A549 (cell line): ENCODE results near the gene DVL1. TPM values are rescaled to one million over a fixed set of nuclear protein-coding genes. Genes with fewer than 3 reads are reported as not detected.

Experiments
- ATAC-seq, 2 experiments: fragments of 200-7000 bp in 1 of 2; fragments of >200 bp in 1 of 2; cut with Nextera tagmentation in 1 of 2; cut with Tn5 transposase in 1 of 2; 3 replicates each; pipeline versions ENCODE4 v1.8.0 to v1.9.1; 2018 to 2020; ENCODE audit warnings: mild to moderate bottlenecking in 1 of 2, moderate library complexity in 1 of 2
- CTCF ChIA-PET: fragments of 300-600 bp; sonication (Branson Sonifier 250); formaldehyde crosslinking; extraction: SDS; loops from one replicate; lab custom pipeline; 2021; ENCODE audit warnings: antibody characterized with exemption, inconsistent platforms; lab: Yijun Ruan, JAX
- POLR2A ChIA-PET: fragments of 350-600 bp; formaldehyde crosslinking; extraction: SDS; loops from one replicate; lab custom pipeline; 2021; ENCODE audit warnings: antibody characterized with exemption, inconsistent platforms; lab: Yijun Ruan, JAX
- DNase-seq, 2 experiments: peaks; one replicate each; pipeline versions ENCODE4 v3.0.0 to v3.0.0-alpha.2; 2011 to 2016; ENCODE audit warnings: low read depth in 1 of 2, low spot score in 1 of 2
- FAIRE-seq: peaks from 2 replicates; lab custom pipeline; 2011; peaks lifted over from hg19 to GRCh38; lab: Jason Lieb, UNC
- H3K27ac ChIP-seq, 2 experiments: fragments of >200 bp; sonication (Bioruptor Twin); formaldehyde crosslinking; 3 replicates each; pipeline ENCODE4 v1.5.1; 2016 to 2017
- H3K4me1 ChIP-seq: fragments of >200 bp; sonication (Bioruptor Twin); formaldehyde crosslinking; 3 replicates; pipeline ENCODE4 v1.6.1; 2016
- H3K4me2 ChIP-seq: fragments of >200 bp; sonication (Bioruptor Twin); formaldehyde crosslinking; 3 replicates; pipeline ENCODE4 v1.6.1; 2016
- H3K4me3 ChIP-seq: fragments of >200 bp; sonication (Bioruptor Twin); formaldehyde crosslinking; 3 replicates; pipeline ENCODE4 v1.5.1; 2016
- H3K9me3 ChIP-seq: fragments of >200 bp; sonication (Bioruptor Twin); formaldehyde crosslinking; 3 replicates; pipeline ENCODE4 v1.6.1; 2016
- CHD2 ChIP-seq: fragments of 150-350 bp; IDR thresholded peaks from 2 replicates; pipeline ENCODE4 v1.6.1; 2014; ENCODE audit warnings: low read length; ENCODE audit not compliant: partially characterized antibody
- CHD4 ChIP-seq: fragments of 200-600 bp; sonication (generic); IDR thresholded peaks from 2 replicates; pipeline ENCODE4 v1.6.1; 2016; ENCODE audit warnings: antibody characterized with exemption, mild to moderate bottlenecking, borderline replicate concordance
- EHF ChIP-seq: fragments of 250-450 bp; sonication (Bioruptor Pico); IDR thresholded peaks from 2 replicates; pipeline ENCODE4 v1.5.0; 2020; ENCODE audit warnings: mild to moderate bottlenecking
- EP300 ChIP-seq, 2 experiments: fragments of >200 bp; sonication (Bioruptor Twin); formaldehyde crosslinking; IDR thresholded peaks; 2 replicates in 1 of 2; 3 replicates in 1 of 2; pipeline ENCODE4 v1.6.1; 2016 to 2017
- FOSL2 ChIP-seq, 2 experiments: fragments of 450-650 bp in 1 of 2; fragments of >200 bp in 1 of 2; sonication (Bioruptor Twin) in 1 of 2; formaldehyde crosslinking; IDR thresholded peaks; 2 replicates each; pipeline versions ENCODE4 v1.5.0 to v1.6.1; 2016 to 2020; ENCODE audit warnings: mild to moderate bottlenecking in 1 of 2, moderate library complexity in 1 of 2
- HDAC2 ChIP-seq: fragments of 200-600 bp; sonication (generic); IDR thresholded peaks from 2 replicates; pipeline ENCODE4 v1.6.1; 2016
- HEYL ChIP-seq: fragments of 250-450 bp; sonication (Bioruptor Pico); IDR thresholded peaks from 2 replicates; pipeline ENCODE4 v1.8.0; 2021; ENCODE audit warnings: mild to moderate bottlenecking, moderate library complexity
- HOXA7 ChIP-seq: fragments of 250-450 bp; sonication (Bioruptor Pico); IDR thresholded peaks from 2 replicates; pipeline ENCODE4 v1.5.0; 2020; ENCODE audit warnings: mild to moderate bottlenecking, moderate library complexity
- HOXB13 ChIP-seq: fragments of 250-450 bp; sonication (Bioruptor Pico); IDR thresholded peaks from 2 replicates; pipeline ENCODE4 v1.5.0; 2020; ENCODE audit warnings: low read depth, mild to moderate bottlenecking, moderate library complexity
- HOXB5 ChIP-seq: fragments of 250-450 bp; sonication (Bioruptor Pico); IDR thresholded peaks from 2 replicates; pipeline ENCODE4 v1.5.0; 2020; ENCODE audit warnings: mild to moderate bottlenecking, moderate library complexity
- JUN ChIP-seq, 2 experiments: fragments of >200 bp; sonication (Bioruptor Twin); formaldehyde crosslinking; IDR thresholded peaks; 2 replicates in 1 of 2; 3 replicates in 1 of 2; pipeline ENCODE4 v1.6.1; 2016 to 2017
- KDM1A ChIP-seq: fragments of 200-600 bp; sonication (generic); IDR thresholded peaks from 2 replicates; pipeline ENCODE4 v1.6.1; 2016; ENCODE audit warnings: low read depth, mild to moderate bottlenecking
- MAFK ChIP-seq: fragments of 450-650 bp; IDR thresholded peaks from 2 replicates; pipeline ENCODE4 v1.6.1; 2014; ENCODE audit not compliant: partially characterized antibody
- NPAS2 ChIP-seq: fragments of 250-450 bp; sonication (Bioruptor Pico); IDR thresholded peaks from 2 replicates; pipeline ENCODE4 v1.8.0; 2022; ENCODE audit warnings: mild to moderate bottlenecking, moderate library complexity, borderline replicate concordance
- RAD21 ChIP-seq, 2 experiments: fragments of >200 bp in 1 of 2; sonication (Bioruptor Twin) in 1 of 2; formaldehyde crosslinking in 1 of 2; IDR thresholded peaks in 1 of 2; conservative IDR thresholded peaks in 1 of 2; 2 replicates in 1 of 2; 3 replicates in 1 of 2; pipeline ENCODE4 v1.6.1; 2012 to 2018; ENCODE audit warnings: inconsistent platforms in 1 of 2
- RARB ChIP-seq: fragments of 250-450 bp; sonication (Bioruptor Pico); IDR thresholded peaks from 2 replicates; pipeline ENCODE4 v1.8.0; 2021; ENCODE audit warnings: mild to moderate bottlenecking, moderate library complexity
- SREBF2 ChIP-seq: fragments of 450-650 bp; IDR thresholded peaks from 2 replicates; pipeline ENCODE4 v1.6.1; 2014; ENCODE audit warnings: mild to moderate bottlenecking, moderate library complexity
- TP53 ChIP-seq: fragments of 250-450 bp; sonication (Bioruptor Pico); IDR thresholded peaks from 2 replicates; pipeline ENCODE4 v1.5.0; 2021; ENCODE audit warnings: mild to moderate bottlenecking, moderate library complexity
- ZC3H11A ChIP-seq: fragments of 450-650 bp; IDR thresholded peaks from 2 replicates; pipeline ENCODE4 v1.6.1; 2014; ENCODE audit warnings: antibody characterized with exemption, mild to moderate bottlenecking
- WGBS: methylation state at CpG from one replicate; pipeline ENCODE4 v1.1.6; 2017; ENCODE audit errors: missing lambda C conversion rate; 5-methylcytosine and 5-hydroxymethylcytosine counted together
- polyA plus RNA-seq, 4 experiments: library from polyadenylated mRNA; depleted of rRNA in 3 of 4; stranded (reverse); fragments of >200 nt; fragmentation: RNase III in 1 of 4; extraction: RNeasy Plus Mini Kit Qiagen cat#74134 plus additional on column Dnase treatment in 1 of 4; gene quantifications; 2 replicates in 3 of 4; 3 replicates in 1 of 4; pipeline ENCODE4 v1.2.3, GENCODE V29; 2011 to 2017
- TF ChIP-seq, protein P1 (sequence below): fragments of 250-450 bp; sonication (Bioruptor Pico); IDR thresholded peaks from 2 replicates; pipeline ENCODE4 v1.5.0; 2021; ENCODE audit warnings: mild to moderate bottlenecking, moderate library complexity, borderline replicate concordance
- TF ChIP-seq, protein P2 (sequence below): IDR thresholded peaks from 2 replicates; pipeline ENCODE4 v1.6.1; 2012

Gene DVL1
- polyA plus RNA-seq, 2 of the 4 experiments (the other 2 are of a cell fraction) = 12.1 to 48.3 TPM

DNA sequence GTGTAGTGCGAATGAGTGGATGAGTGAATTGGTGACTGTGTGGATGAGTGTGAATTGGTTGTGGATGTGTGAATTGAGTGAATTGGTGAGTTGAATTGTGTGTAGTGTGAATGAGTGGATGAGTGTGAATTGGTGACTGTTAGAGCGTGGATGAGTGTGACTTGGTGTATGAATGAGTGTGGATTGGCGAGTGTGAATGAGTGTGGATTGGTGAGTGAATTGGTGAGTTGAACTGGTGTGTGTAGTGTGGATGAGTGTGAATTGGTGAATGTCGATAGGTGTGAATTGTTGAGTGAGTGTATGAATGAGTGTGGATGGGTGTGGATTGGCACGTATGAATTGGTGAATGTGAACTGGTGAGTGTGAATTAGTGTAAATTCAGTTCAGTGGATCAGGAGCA lies 18.1 kb upstream of the DVL1 start:
- FAIRE-seq (no peak), ATAC-seq (no peak), DNase-seq (no peak)
- Histone ChIP-seq H3K4me1 (no peaks in the 10 kb centered on the region), H3K4me2 (no peak overlapping the region), H3K27ac (no peak overlapping the region), H3K4me3 (no peak overlapping the region), H3K9me3 (no peaks in the 10 kb centered on the region)
- TF ChIP-seq CHD4 = no peak
- TF ChIP-seq RARB (CRISPR knock-in tag) = no peak
- no peak for TF ChIP-seq EP300 (IDR thresholded peaks at IDR 0.05)
- no peak for TF ChIP-seq MAFK
- no peak for TF ChIP-seq HOXA7
- TF ChIP-seq ZC3H11A = no peak
- no peak for TF ChIP-seq TP53 (CRISPR knock-in tag)
- TF ChIP-seq, protein P1, sequence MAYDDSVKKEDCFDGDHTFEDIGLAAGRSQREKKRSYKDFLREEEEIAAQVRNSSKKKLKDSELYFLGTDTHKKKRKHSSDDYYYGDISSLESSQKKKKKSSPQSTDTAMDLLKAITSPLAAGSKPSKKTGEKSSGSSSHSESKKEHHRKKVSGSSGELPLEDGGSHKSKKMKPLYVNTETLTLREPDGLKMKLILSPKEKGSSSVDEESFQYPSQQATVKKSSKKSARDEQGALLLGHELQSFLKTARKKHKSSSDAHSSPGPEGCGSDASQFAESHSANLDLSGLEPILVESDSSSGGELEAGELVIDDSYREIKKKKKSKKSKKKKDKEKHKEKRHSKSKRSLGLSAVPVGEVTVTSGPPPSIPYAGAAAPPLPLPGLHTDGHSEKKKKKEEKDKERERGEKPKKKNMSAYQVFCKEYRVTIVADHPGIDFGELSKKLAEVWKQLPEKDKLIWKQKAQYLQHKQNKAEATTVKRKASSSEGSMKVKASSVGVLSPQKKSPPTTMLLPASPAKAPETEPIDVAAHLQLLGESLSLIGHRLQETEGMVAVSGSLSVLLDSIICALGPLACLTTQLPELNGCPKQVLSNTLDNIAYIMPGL = no peak
- no peak for TF ChIP-seq HDAC2
- ChIA-PET POLR2A (no interaction called here), CTCF (interaction anchor here (6.1 kb wide), 1 partner anchor 22 kb away, joined by 73 read pairs; the partner anchor contains the start of gene DVL1)
- 87% methylated on average over 5 of the region's 5 CpGs for WGBS

DNA sequence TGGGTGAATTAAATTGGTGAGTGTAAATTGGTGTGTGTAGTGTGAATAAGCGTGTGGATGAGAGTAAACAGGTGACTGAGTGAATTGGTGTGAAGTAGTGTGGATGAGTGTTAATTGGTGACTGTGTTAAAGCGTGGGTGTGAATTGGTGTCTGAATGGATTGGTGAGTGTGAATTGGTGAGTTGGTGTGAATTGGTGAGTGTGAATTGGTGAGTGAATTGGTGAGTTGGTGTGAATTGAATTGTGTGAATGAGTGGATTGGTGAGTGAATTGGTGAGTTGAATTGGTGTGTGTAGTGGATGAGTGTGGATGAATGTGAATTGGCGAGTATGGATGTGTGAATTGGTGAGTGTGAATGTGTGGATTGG lies 17.5 kb upstream of the DVL1 start:
- no peak for TF ChIP-seq JUN (IDR thresholded peaks at IDR 0.05)
- no peak for TF ChIP-seq NPAS2 (CRISPR knock-in tag)
- TF ChIP-seq SREBF2 = no peak
- TF ChIP-seq HEYL = no peak
- TF ChIP-seq RAD21 (conservative IDR thresholded peaks at IDR 0.05 in 1 of 2, IDR thresholded peaks at IDR 0.05 in 1 of 2) = no peak
- FAIRE-seq (no peak), DNase-seq (no peak), ATAC-seq (no peak)
- no peak overlapping the region for H3K27ac ChIP-seq
- CTCF ChIA-PET = no interaction called here
- POLR2A ChIA-PET = no interaction called here
- 83% methylated on average over 3 of the region's 3 CpGs for WGBS
- no peak overlapping the region for H3K4me2 ChIP-seq
- no peak overlapping the region for H3K4me3 ChIP-seq
- H3K9me3 ChIP-seq = no peaks in the 10 kb centered on the region
- H3K4me1 ChIP-seq = no peaks in the 10 kb centered on the region

DNA sequence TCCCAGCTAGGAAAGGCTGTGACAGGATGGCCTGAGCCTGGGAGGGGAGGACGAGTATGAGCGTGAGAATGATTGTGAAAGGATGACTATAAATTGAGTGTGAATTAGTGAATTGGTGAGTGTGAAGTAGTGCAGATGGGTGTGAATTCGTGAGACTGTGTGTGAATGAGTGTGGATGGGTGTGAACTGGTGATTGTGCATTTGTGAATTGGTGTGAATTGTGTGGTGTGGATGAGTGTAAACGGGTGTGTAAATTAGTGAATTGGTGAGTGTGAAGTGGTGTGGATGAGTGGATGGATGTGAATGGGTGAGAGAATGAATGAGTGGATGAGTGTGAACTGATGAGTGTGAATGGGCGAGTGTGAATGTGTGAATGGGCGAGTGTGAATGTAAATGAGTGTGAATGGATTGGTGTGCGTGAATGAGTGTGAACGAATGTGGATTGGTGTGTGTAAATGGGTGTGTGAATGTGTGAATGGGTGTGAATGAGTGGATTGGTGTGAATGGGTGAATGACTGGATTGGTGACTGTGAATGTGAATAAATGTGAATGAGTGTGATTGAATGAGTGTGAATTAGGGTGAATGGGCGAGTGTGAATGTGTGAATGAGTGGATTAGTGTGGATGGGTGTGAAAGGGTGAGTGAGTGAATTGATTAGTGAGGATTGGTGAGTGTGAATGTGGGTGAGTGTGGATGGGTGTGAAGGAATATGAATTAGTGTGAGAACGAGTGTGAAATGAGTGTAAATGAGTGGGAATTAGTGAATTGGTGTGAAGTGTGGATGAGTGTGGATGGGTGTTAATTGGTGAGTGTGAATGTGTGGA lies 16.9 kb upstream of the DVL1 start:
- ChIA-PET POLR2A (no interaction called here), CTCF (no interaction called here)
- no peak overlapping the region for H3K4me3 ChIP-seq
- no peak overlapping the region for H3K4me2 ChIP-seq
- DNase-seq (no peak), ATAC-seq (no peak), FAIRE-seq (no peak)
- H3K4me1 ChIP-seq = no peaks in the 10 kb centered on the region
- 47% methylated on average over 10 of the region's 10 CpGs for WGBS
- H3K9me3 ChIP-seq = no peaks in the 10 kb centered on the region
- TF ChIP-seq FOSL2 (IDR thresholded peaks at IDR 0.05) (no peak), FOSL2 (CRISPR knock-in tag; IDR thresholded peaks at IDR 0.05) (no peak)
- no peak overlapping the region for H3K27ac ChIP-seq

DNA sequence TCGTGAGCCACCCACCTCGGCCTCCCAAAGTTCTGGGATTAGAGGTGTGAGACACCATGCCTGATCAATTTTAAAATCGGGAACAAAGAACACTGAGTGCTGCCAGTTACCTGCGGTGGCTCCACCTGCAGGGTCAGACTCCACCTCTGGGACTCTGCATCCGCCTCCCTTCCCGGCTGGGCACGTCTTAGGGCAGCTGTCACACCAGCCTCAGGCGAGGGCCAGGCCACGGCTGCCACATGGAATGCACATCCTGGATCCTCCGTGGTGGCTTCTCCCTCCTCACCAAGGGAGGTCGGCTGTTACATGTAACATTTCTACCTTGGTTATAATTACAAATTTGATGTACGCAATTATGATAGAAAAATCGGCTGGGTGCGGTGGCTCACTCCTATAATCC lies 15.0 kb upstream of the DVL1 start:
- no peak for DNase-seq
- ATAC-seq = no peak
- no peak for TF ChIP-seq HOXA7
- no peak for TF ChIP-seq HDAC2
- TF ChIP-seq, protein P1 = no peak
- no peak for TF ChIP-seq CHD2
- TF ChIP-seq KDM1A = no peak
- no peak for TF ChIP-seq HOXB13 (CRISPR knock-in tag)
- TF ChIP-seq EHF = no peak
- TF ChIP-seq SREBF2 = no peak
- TF ChIP-seq, protein P2, sequence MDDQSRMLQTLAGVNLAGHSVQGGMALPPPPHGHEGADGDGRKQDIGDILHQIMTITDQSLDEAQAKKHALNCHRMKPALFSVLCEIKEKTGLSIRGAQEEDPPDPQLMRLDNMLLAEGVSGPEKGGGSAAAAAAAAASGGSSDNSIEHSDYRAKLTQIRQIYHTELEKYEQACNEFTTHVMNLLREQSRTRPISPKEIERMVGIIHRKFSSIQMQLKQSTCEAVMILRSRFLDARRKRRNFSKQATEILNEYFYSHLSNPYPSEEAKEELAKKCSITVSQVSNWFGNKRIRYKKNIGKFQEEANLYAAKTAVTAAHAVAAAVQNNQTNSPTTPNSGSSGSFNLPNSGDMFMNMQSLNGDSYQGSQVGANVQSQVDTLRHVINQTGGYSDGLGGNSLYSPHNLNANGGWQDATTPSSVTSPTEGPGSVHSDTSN = no peak
- no peak for TF ChIP-seq HOXB5 (CRISPR knock-in tag)
- H3K9me3 ChIP-seq = no peaks in the 10 kb centered on the region
- POLR2A ChIA-PET = no interaction called here
- H3K27ac ChIP-seq = no peak overlapping the region
- H3K4me2 ChIP-seq = no peak overlapping the region
- 69% methylated on average over 14 of the region's 14 CpGs for WGBS
- CTCF ChIA-PET = interaction anchor here (1.1 to 2.5 kb wide), 3 partner anchors 8 to 77 kb away, joined by 3 to 14 read pairs (median 3); no protein-coding TSS in a partner anchor
- no peak overlapping the region for H3K4me3 ChIP-seq
- H3K4me1 ChIP-seq = peaks cover 9% of the 10 kb centered on the region; the same call in 2 of the 3 replicates
- FAIRE-seq = no peak
